ENCODE results near the gene KDM6A.
"Not testable (repeated sequence)": the region's sequence is repeated elsewhere in the genome, so short reads cannot be mapped to it uniquely, and the experiment has no call there.

KDM6A gene

DNA sequence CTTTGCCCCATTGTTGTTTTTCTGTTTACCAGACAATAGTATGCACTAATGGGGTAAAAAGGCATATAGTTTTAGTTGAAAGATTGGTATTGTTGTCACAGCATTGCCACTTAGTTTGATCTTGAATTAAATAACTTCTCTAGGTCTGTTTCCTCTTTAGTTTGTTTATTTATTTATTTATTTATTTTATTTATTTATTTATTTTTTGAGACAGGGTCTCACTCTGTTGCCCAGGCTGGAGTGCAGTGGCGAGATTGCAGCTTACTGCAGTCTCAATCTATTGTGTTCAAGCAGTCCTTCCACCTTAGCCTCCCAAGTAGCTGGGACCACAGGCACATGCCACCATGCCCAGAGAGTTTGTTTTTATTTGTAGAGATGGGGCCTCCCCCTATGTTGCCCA, 138.6 kb downstream of the KDM6A start:
- DNase-seq = no peak

GRCh38 chrX:45017946-45018345, 145.0 kb downstream of the KDM6A start:
- no peak for DNase-seq

DNA sequence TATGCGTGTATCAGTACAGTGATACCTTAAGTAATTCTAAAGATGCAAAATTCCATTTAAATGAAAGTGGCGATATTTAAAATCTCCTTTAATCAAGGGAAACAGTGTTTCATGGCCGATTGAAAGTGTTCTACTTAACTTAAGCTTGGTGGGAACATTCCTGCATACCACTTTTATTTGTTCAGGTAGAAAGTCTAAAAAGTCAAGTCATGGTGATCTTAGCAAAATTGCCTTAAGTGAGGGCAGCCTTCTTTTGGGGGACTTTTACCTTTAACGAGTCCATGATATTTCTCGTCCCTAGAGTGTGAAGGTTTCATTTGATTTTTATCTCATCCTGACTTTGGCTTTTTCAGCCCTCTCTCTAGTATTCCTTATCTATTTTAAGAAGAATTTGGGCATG, 149.2 kb downstream of the KDM6A start:
- no peak for DNase-seq

GRCh38 chrX:45024501-45024900, 151.5 kb downstream of the KDM6A start:
- no peak for DNase-seq

- no peak for DNase-seq
Measured at GRCh38 chrX:45026036-45026435, 153.0 kb downstream of the KDM6A start.

DNA sequence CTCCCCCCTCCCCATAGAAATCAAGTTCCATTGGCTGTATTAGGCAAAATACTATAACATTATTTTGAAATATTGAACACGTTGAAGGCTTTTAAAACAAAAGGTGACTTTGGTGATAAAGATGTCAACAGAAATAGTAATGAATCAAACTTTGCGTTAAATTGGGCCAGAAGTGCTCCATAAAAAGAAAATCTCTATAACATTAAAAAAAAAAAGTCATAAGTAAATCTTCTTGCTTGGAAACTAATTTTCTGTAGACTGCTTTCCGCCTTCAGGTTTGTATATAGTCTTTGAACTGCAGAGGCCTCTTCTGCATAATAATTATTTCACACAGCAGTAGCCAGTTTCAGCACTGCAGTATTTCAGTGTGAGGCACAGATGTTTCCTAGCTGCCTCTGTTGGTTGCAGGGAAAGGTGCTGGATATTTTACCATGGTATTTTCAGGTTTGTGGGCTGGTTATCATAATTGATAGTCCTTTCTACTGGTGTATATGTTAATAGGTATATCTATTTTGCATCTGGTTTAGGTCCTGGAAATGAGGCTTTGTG, 158.9 kb downstream of the KDM6A start:
- DNase-seq = no peak

DNA sequence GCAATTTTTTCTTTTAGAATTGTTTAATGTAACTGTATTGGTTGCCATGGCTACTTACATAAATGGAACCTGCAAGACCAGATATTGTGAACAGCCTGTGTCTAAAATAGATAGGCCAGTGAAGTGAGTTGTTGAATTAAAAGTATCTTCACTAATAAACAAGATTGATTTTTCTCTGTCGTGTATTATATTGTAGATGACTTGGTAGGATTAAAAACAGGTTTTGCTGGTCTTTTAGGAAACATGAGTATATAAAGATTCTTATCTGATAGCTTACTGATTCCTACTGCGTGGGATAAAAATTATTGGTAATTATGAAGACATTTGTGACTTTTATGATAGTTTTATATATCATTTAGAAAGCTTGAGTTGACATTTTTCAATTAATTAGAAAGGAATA, 162.1 kb downstream of the KDM6A start:
- no peak for DNase-seq

DNA sequence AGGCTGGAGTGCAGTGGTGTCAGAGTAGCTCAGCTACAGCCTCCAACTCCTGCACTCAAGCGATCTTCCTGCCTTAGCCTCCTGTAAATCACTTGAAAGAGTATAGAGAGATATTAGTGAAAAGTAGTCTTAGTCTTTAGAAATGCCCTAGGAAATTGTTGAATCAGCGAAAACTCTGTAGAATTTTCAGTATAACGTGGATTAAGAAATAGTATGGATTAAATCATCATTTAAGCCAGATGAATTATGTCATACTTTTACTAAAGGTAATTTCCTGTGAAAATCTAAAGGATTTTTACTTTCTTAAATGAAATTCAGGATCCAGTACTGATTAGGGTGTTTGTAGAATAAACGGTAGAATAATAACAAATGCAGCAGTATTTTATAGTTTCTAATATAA, 163.2 kb downstream of the KDM6A start:
- no peak for DNase-seq

GRCh38 chrX:45040137-45040536, 167.1 kb downstream of the KDM6A start:
- not testable (repeated sequence) for DNase-seq

DNA sequence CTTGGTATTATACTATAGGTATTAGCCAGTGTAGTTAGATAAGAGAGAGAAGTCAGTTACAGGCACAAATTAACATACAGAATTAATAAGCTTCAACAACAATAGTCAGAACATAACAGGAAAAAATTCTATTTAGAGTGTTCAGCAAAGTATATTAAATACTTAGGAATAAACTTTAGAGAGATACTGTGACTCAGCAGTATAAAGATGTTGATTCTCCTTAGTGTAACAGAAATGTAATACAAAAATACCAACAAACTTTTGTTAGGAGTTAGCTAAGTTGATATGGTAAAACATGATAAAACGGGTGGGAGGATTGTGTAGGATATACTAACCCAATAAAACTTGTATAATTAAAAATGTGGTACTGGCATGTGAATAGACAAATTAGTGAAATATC, 173.4 kb downstream of the KDM6A start:
- no peak for DNase-seq

DNA sequence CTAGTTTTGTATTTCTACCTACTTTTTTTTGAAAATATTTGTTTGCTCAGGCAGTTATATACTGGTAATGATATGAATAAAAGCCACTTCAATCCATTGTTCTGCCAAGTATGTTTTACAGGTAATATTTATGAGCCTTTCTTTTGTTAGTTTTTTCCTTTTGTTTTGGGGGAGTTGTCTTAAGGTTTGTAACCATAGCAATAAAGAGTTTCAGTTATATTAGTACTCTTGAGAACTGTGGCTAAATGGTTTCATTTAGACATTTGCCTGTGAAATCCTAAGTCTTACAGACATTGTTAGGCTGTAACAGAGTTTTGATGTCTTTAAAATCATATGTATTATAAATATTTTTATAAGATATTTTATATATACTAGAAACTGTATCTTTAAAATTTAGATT, 177.6 kb downstream of the KDM6A start:
- no peak for DNase-seq

GRCh38 chrX:45056428-45057145, 183.6 kb downstream of the KDM6A start:
- no peak for DNase-seq

GRCh38 chrX:45059906-45060305, 186.9 kb downstream of the KDM6A start:
- DNase-seq = not testable (repeated sequence)

DNA sequence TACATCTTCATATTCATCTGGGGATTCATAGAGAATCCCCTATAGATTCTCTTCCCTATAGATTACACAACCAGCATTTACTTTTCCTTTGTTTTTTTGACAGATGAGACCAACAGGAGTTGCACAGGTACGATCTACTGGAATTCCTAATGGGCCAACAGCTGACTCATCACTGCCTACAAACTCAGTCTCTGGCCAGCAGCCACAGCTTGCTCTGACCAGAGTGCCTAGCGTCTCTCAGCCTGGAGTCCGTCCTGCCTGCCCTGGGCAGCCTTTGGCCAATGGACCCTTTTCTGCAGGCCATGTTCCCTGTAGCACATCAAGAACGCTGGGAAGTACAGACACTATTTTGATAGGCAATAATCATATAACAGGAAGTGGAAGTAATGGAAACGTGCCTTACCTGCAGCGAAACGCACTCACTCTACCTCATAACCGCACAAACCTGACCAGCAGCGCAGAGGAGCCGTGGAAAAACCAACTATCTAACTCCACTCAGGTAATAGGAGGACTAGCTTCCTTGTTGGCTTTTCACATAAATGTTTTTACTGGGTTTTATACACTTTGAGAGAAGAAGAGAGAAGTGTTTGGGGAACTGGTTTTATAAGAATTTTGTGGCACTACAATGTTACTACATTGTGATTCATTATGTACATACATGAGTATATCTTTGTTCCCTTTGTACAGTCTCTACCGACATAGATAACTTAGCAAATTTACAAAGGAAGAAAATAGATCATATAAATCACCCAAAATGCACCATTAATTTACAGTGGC, 190.5 kb downstream of the KDM6A start:
- no peak for DNase-seq

GRCh38 chrX:45068569-45068968, 195.6 kb downstream of the KDM6A start:
- DNase-seq = no peak

- no peak for DNase-seq
Measured at GRCh38 chrX:45070116-45071007, 197.4 kb downstream of the KDM6A start.

DNA sequence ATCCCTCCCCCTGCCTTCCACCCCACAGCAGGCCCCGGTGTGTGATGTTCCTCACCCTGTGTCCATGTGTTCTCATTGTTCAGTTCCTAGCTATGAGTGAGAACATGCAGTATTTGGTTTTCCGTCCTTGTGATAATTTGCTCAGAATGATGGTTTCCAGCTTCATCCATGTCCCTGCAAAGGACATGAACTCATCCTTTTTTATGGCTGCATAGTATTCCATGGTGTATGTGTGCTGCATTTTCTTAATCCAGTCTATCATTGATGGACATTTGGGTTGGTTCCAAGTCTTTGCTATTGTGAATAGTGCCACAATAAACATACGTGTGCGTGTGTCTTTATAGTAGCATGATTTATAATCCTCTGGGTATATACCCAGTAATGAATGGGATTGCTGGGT, 200.0 kb downstream of the KDM6A start:
- not testable (repeated sequence) for DNase-seq

- no peak for DNase-seq
Measured at GRCh38 chrX:45077748-45078424, 204.9 kb downstream of the KDM6A start.

GRCh38 chrX:45083314-45083713, 210.3 kb downstream of the KDM6A start:
- no peak for DNase-seq

DNA sequence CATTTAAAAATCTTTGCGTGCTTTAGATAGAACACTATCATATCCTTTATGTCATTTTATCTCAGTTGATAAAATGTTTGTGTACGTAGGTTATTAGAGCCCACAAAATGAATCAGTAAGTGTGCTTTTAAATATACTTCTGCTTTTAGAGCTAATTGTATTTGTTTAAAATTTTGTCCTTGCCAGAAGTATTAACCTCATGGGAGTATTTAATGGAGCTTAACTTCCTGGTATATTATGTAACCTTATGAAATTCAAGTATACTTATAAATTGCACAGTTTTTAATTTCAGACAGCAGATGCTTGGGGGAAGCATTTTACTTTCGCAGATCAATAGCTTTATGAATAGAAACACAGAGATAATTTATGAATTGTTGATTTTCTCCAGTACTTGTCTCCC, 237.5 kb downstream of the KDM6A start:
- DNase-seq = no peak

DNA sequence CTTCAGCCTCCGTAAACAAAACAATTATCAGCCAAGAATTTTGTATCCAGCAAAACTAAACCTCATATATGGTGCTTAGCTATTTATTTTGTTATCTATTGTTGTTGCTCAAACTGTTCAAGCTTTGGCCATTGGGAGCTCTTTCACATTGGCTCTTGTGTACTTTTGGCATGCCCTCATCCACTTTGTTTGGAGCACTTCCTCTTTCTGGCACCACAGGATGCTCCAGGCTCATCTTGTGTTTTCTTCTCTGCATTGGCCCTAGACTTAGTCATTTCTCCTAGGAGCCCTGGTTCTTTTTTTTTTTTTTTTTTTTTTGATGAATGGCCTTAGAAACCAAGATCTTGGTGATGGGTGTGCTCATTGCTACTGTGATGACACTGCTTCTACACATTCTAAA, 253.2 kb downstream of the KDM6A start:
- no peak for DNase-seq

- DNase-seq = no peak
Measured at GRCh38 chrX:45128896-45129454, 256.0 kb downstream of the KDM6A start.

Data from DMS 273 treated with DMSO at 0.1 percent for 48 hours (cell line).